CD4-positive, alpha-beta T cell treated with Interleukin-15 for 4 hours (primary cell): ENCODE data around the gene OLA1.
A peak's percentile ranks its signal among the peaks of the same experiment; 100 is the strongest.

Source experiments
- DNase-seq: peaks from one replicate; pipeline ENCODE4 v3.0.0-alpha.2; 2020; ENCODE audit warnings: low spot score

OLA1 gene

DNA sequence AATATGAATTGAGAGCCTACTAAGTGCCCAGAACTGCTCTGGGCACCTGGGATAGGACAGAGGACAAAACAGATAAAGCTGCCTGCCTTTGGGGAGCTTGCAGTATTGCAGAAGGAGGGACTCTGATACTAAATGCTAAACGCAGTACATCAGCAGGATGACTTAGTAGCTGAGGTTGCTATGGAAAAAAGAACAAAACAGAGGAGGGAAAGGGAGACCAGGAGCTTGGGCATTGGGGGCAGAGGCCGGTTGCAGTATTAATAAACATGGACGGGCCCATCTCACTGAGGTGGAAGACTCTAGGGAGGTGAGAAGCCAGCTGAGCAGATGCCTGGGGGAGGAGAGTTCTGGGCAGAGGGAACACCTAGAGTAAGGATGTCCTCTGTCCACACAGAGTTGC, 217.1 kb downstream of the OLA1 start:
- DNase-seq, result no peak

DNA sequence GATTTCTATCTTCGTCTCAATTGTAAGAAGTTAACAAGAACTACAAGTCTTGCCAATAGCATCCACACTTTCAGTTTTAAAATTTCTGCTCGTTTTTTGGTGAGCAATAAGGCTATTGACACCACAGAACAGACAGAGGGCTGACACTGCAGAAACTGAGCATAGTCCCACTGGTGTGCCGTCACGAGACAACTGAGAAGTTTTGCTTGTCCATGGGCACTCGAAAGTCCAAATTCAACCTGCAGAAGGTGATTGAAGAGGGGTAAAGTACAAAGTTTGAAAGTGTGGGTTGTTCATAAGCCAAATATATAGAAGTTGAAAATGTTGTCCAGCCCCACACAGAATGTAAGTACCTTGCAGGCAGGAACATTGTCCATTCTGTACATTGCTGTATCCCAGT, 219.4 kb downstream of the OLA1 start:
- no peak for DNase-seq

DNA sequence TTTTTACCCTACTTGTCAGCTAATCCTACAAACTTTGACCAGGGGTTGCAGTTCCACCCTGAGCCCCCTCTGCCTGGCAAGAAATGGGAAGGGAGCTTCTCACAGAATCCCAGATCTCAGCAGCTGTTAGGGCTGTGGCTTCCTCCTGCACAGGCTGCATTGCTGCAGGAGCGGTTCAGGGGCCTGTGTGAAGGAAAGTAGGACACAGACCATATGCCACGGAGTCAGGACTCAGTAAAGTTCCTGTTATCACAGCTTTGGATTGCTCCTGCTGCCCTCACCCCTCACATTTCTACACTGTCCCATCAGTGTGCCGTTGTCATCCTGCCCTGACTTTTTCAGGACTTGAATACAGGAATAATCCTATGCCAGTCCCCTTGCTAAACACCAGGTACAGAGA, 220.4 kb downstream of the OLA1 start:
- DNase-seq, result no peak

DNA sequence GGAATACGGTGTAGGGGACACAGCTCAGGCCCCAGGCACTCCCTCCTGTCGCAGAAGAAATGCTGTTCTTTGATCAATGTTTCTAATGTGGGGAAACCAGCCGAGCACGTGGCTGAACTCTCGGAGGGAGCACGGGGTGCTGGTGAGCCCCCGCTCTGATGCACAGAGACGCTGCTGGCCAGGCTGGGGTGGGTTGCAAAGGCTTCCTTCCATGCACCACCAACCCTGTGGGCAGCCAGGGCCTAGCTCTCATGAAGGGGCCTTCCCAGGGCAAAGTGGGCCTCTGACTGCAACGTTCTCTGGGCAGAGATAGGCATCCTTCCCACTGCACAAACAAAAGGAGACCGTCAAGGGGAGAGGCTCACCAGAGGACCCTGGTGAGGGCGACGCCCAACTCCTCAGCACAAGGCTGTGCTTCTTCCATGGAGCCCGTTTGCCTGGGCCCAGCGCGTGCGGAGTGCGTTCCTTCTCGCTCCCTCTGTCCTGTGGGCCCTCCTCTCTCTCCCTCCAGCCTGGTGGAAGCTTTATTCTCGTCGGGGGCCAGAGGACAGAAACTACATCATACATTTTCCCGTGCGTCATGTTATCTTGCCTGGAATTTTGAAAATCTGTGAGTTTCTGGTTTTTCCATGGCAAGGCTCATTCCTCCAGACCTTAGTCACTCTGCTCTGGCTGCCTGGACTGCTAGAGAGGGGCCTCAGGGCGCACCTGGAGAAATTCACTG, 222.0 kb downstream of the OLA1 start:
- no peak for DNase-seq

DNA sequence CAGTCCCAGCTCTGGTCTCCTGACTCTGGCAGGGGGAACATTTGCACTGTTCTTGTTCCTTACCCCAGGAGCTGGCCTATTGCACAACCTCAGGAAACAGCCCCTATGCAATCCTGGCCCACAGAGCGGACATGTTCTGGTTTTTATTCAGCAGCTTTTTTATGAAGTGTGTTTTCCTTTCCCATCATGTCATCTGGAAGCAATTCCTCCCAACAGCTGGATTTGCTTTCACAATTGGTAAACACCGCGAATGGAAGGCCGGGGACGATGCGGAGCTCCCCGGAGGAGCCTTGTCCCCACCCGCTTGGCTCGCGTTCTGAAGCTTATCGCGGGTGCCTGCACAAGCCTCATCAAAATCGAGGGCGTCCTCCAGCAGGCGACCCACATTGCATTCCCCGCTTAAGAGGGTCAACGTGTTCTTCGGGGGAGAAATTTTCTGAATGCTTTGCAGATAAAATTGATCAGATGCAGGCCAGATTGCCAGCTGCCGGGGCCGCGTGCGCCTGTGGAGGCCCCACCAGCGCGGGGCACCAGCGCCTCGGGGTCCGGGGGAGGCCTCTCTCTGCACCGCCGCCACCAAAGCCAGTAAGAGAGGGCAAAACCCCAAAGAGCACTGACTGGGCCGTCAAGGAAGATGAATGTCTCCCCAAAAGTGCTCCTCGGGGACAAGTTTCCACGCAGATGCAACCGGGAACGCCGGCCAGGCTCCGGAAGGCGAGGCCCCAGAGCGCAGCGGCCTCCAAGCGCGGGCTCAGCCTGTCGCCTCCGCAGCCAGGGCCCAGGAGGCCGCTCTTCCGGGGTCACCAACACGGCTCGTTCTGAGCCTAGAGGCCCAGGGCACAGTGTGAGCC, 222.8 kb downstream of the OLA1 start:
- DNase-seq, result no peak

DNA sequence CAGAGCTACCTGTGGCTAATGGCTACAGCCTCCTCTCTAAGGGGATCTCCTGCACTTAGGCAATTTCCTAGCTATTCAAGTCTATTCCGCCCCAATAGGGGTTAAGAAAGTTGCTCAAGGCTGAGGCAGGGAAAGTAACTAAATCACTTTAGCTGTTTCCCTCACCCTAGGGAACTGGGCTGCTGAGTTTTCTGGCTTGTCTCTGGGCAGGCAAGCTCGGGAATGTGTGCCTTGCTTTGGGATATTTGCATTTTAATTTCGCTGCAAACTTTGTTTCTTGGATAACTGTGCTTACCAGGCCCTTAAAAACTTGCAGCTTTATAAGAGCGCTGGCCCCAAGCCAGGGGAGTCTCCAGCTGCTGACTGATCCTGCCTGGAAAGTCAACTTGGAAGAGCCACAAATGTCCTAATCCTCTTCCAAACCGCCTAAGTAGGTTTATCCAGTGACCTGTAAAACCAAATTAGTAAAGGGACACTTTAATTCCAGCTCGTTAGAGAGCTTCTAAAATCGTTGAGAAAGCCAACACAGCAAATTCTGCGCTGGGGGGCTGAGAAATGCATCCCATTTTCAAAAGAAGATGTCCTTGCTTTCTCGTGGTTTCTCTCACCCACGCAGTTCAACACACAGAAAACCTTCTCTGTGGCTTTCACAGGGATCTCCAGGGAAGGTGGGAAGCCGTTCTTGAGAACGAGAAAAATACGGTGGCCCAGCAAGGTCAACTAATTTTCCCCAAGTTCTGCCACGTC, 223.6 kb downstream of the OLA1 start:
- DNase-seq, result no peak

DNA sequence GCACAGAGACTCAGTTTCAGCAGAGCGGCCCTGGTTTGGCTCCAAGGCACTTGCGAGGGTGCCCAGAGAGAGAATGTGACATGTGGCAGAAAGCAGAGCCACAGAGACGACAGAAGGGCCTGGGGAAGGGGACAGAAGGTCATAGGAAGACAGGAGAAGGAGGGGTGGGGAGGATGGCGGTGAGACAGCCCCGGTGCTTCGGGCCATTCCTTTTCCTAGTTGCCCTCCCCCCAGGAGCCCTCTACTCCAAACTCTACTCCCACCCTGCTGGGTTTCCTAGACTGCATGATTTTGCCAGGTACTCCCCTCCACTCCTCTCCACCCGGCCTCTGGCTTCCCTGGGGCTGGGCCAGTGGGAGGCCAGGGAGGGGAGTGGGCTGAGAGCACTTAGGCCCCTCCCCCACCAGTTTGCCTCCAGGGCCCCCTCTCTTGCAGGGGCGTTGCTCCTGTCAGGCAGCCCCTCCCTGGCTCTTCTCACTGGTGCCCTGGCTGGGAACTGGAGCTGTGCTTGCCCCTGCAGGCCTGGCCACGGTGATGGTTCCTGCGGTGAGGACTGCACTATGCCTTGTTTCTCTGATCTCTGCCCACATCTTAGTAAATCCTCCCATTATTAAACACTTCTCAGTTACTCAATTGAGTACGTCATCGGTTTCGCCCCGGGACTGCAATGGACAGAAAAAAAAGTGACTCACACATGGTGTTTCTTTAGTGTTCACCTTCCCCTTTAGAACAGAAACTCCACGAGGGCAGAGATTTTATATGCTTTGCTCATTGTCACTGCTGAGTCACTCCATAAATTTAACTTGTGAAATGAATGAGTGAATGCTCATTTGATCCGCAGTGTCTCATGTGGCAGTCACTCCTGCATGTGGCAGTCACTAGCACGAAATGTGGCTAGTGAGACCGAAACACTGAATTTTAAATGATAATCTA, 224.5 kb downstream of the OLA1 start:
- peak; percentile 21 for DNase-seq
